ENCODE data around the gene GPR34.
"Not testable (repeated sequence)": the region's sequence is repeated elsewhere in the genome, so short reads cannot be mapped to it uniquely, and the experiment has no call there.

Gene GPR34

DNA sequence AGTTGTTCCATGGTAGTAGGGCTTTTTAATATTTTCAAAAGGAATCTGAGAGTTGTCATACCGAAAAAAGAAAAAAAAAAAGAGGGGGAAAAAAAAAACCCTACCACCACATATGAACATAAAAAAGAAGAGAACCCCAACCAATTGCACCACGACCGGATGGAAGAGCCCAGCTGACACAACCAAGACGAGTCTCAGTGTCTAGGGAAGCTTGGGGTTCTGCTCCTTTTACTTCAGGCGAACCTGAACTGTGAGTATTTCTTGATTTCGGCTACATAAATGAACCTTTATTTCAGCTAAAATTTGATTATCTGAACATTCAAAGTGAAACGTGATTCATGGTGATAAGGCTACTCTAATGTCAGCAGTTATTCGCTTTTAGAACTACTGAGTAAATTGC, at the start of gene GPR34:
GPR34 (plus strand) TSS at position 139 of the 400 bp plus-strand sequence. CDS start 6,661 bp downstream, outside the sequence.
- no peak for DNase-seq

DNA sequence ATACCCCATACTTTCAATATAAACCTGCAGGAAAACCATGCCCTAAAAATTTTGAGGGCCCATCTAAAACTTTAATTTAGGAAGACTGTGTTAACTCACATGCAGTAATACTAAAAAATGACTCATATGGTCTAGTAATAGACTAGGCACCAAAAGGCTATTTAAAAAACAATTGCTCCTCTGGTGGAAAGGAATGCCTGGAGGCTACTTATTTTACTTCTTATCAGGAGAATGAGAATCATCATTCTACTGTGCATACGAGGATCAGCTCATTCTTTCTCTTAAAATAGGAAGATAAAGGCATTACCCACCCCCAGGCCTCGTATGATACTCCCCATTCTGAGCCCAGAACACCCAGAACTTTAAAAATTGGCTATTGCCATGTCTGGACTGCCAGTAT, 42.6 kb upstream of the GPR34 start:
- not testable (repeated sequence) for DNase-seq

GRCh38 chrX:41653125-41653524, 35.6 kb upstream of the GPR34 start:
- DNase-seq, result no peak

- DNase-seq, result no peak
Observed at GRCh38 chrX:41655101-41655500, 33.7 kb upstream of the GPR34 start.

- DNase-seq, result no peak
Observed at GRCh38 chrX:41655631-41656030, 33.1 kb upstream of the GPR34 start.

DNA sequence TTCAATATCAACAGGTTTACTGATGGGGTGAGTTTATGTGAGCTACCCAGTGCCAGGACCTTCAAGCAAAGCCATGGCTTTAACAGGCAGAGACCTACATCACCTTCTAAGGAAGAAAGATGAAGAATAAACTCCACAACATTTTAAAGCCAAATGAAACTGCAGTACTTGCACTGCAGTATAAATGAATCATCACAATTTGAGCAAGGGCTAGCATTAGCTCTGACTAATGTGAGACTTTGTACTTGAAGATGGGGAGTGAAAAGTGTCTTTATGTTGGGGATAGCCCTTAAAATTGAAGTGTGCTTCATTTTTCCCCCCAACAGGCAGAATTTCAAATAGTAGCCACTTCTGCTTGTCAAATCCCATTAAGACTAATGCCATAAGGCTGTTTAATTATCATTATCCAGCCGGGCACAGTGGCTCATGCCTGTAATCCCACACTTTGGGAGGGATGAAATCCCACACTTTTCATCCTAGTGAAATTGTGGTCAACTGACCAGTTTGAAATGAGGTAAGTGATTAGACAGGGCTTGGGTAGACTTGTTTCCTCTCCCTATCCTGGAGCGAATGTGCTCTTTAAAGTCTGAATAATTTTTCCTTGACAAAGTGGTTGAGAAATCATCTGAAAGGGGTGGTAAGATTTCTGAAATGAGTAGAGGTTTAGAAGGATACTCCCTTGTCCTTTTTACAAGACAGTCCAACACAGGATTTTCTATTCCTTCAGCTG, 27.2 kb upstream of the GPR34 start:
- no peak for DNase-seq

GRCh38 chrX:41664375-41664901, 24.3 kb upstream of the GPR34 start:
- no peak for DNase-seq

- DNase-seq, result no peak
Observed at GRCh38 chrX:41664908-41665307, 23.9 kb upstream of the GPR34 start.

GRCh38 chrX:41665686-41666085, 23.1 kb upstream of the GPR34 start:
- no peak for DNase-seq

GRCh38 chrX:41666251-41666650, 22.5 kb upstream of the GPR34 start:
- no peak for DNase-seq

DNA sequence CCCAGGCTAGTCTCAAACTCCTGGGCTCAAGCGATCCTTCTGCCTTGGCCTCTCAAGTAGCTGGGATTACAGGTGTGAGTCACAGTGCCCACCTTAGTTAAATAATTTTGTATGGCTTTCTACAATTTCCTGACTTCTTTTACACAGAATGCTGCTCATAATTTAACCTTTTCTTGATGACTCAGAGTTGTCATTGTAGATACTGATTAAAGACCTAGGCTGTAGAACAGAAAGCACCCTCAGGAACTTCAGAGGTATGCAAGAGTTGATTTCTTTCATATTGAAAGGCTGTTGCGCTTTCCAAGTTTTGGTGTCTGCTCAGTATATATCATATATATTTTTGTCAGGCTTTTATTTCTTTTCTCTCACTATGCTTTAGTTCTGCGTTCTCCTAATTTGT, 21.1 kb upstream of the GPR34 start:
- no peak for DNase-seq

GRCh38 chrX:41670112-41670511, 18.7 kb upstream of the GPR34 start:
- no peak for DNase-seq

GRCh38 chrX:41671082-41671481, 17.7 kb upstream of the GPR34 start:
- no peak for DNase-seq

DNA sequence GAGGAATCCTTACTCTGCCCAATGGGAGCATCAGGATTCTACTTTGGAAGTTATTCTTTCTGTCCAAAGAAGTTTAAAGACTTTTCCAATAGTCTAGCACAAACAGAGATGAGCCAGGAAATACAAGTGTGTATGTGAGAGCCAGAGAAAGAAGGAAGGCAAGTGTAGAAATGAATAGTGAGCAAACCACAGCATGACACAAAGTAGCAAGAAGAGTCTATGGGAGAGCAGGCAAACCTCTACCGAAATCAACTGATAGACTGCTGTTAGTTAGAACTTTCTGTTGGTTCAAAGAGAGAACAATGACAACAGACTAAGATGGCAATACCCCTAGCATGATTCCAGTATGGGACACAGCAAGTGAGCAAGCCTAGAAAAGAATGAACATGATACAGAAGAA, 16.1 kb upstream of the GPR34 start:
- DNase-seq, result no peak

- DNase-seq, result not testable (repeated sequence)
Observed at GRCh38 chrX:41676361-41676760, 12.4 kb upstream of the GPR34 start.

DNA sequence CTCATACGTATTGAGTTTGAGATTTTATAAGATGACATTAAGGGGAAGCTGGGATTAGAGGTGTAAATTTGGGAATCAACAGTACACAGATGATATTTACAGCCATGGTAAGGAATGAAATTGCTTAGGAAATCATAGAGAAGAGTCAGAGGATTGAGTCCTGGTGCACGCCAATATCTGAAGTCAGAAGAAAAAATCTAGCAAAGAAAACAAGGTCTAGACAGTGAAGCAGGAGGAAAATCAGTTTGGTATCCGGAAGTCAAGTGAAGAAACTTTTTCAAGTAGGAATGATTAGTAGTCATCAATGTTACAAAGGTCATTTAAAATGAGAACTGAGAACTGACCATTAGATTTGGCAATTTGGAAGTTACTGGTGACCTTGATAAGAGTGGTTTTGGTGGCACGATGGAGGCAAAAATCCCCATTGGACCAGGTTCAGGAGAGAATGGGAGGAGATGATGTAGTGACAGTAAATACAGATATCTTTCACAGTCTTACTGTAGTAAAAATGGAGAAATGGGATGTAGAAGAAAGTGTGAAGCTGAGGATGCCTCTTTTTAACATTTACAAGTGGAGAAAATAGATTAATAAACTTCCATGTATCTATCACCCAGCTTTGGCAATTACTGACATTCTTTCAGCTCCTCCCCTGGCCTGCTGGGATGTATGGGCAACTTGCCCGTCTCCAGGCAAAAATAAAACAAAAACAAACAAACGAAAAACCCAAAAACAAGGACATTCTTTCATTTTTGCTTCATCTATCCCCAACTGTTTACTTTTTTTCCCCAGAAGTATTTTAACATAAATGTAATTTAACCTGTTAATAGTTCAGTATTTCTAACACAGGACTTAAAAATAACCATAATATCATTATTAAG, 11.4 kb upstream of the GPR34 start:
- no peak for DNase-seq

DNA sequence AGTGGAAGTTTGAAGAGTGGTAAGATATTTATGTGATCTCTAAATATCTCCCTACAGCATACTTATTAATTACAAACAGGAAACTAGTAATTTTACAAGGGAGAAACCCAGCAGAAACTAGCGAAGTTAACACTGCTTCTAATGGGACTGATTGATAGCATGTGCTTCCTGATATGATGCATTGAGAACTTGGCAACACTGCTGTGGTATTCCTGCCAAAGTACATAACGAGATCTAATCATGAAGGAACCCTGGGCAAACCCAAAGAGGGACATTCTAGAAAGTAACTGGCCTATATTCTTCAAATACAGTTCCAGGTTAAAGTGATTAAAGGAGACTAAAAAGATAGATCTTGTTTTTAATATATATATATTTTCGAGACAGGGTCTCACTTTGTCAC, 4.6 kb upstream of the GPR34 start:
- DNase-seq, result no peak

DNA sequence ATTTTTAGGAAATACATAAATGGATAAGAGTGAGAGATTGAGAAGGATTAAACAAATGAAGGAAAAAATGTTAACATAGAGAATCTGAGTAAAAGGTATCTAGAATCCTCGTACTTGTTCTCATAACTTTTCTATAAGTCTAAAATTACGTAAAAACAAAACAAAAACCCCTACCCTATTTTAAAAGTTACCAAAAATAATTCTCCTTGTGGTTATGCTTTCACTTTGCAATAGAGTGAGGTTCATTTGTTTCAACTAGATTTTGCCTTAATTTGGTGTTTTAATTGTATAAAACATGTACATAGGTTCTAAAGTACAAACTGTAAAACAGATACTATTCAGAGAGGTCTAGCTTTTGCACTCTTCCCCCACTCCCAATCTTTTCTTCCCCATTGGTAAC, 3.8 kb upstream of the GPR34 start:
- DNase-seq, result no peak

- no peak for DNase-seq
Observed at GRCh38 chrX:41686788-41687187, 2.0 kb upstream of the GPR34 start.

- DNase-seq, result no peak
Observed at GRCh38 chrX:41688156-41688555, 617 bp upstream of the GPR34 start.

DNA sequence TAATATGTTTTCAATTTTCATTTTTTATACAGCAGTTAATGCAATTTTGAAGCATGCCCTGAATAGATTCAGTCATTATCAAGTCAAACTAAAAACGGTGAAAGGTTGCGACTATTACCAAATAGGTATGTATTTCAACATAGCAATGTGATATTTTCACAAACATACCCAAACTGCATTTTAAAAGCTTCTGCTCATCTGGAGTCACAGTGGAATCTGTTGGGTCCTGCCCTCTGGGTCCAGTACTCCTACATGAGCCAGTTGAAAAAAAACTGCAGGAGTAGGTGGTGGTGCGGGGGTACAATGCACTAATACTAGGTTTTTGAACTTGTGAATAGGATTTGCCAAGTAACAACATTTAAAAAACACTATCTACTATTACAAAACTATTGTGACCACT, 938 bp downstream of the GPR34 start:
- DNase-seq, result no peak

DNA sequence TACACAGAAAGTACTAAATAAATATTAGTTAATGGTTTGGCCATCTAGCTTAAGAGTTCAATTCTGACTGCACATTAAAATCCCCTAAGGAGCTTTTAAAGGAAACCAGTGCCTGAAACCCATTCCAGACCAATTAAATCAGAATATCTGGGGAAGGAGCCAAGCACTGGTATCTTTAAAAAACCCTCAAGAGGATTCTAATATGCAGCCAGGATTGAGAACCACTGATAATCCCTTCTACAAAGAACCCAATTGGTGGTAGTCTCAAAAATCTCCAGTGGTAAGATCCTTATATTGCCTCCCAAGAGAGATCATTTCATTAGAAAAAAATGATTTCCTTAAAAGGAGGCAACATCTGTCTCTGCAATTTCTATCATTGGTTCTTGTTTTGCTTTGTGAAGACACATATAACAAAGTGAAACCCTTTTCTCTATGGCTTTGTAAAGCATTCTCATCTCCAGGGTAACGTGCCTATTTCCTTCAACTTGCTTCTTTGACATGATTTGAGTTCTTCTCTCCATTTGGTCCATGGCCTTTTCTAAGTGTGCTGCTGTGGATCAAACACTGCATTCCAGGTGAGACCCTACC, 3.5 kb downstream of the GPR34 start:
- DNase-seq, result no peak

- no peak for DNase-seq
Observed at GRCh38 chrX:41693024-41693423, 4.3 kb downstream of the GPR34 start.

DNA sequence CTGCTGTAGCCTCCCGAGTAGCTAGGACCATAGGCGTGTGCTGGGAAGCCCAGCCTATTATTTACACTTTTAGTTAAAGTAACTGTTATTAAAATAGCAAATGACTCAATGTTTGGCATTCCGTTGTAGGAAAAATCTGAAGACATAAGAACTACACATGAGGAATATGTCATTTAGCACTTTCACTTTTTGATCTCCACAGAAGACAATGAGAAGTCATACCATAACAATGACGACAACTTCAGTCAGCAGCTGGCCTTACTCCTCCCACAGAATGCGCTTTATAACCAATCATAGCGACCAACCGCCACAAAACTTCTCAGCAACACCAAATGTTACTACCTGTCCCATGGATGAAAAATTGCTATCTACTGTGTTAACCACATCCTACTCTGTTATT, 6.7 kb downstream of the GPR34 start:
- no peak for DNase-seq
